Stimulated activated CD8-positive, alpha-beta memory T cell treated with anti-CD3 and anti-CD28 coated beads, Interleukin-2, amount 100 ng/mL, for 1 hour (primary cell): ENCODE results near the gene BRAF.
"Not testable (repeated sequence)": the region's sequence is repeated elsewhere in the genome, so short reads cannot be mapped to it uniquely, and the experiment has no call there.

Experiments
- DNase-seq, 2 donors: peaks; one replicate each; pipeline ENCODE4 v3.0.0-alpha.2; 2020; ENCODE audit warnings: low read depth in 2 of 2

BRAF gene

GRCh38 chr7:140918236-140918635, 6.5 kb downstream of the BRAF start:
- no peak for DNase-seq

- DNase-seq: no peak
Observed at GRCh38 chr7:140917258-140917657, 7.5 kb downstream of the BRAF start.

GRCh38 chr7:140915935-140916555, 8.7 kb downstream of the BRAF start:
- no peak for DNase-seq

DNA sequence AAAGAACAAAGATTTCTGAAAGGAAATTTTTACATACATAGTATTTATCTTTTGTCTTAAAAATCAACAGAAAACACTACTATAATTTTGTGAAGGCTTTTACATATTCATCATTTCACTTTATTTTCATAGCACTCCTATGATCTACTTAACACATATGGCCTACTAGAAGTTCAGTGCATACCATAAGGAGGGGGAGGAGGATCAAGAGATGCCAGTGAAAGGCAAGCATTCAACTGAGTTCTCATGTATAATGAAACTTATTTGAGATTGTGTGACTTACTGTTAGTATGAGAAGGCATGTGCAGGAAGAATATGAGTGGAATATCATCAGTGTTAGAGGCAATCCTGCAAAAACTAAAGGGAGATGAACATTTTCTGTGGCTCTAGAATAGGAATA, 10.6 kb downstream of the BRAF start:
- DNase-seq: no peak

DNA sequence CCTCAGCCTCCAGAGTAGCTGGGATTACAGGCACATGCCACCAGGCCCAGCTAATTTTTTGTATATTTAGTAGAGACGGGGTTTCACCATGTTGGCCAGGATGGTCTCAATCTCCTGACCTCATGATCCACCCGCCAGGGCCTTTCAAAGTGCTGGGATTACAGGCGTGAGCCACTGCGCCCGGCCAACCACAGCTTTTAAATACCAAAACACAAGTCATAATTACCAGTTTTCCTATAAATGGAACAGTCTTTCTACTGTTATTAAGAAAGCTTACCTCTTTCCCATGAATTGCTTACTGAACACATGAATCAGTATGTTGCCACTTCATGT, 11.2 kb downstream of the BRAF start:
- DNase-seq: not testable (repeated sequence)

- no peak for DNase-seq
Observed at GRCh38 chr7:140911746-140912145, 13.0 kb downstream of the BRAF start.

GRCh38 chr7:140909476-140910161, 15.1 kb downstream of the BRAF start:
- DNase-seq: no peak

DNA sequence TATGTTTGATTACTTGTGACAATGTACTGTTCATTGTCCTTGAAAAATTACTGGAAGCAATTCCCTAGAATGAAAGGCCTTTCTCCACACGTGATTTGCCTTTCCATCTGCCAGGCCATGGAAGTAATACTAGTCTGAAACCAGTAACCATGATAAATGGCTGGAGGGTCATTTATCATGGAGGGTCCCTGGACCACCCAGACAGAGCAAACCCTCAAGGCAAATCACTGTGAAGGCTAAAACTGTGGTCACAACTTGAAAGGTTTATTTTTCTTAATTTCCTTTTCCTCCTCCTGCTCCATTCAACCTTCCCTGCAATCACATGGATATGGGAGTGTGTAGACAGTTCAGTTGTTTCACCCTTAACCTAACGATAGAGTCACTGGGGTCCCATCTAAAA, 16.4 kb downstream of the BRAF start:
- DNase-seq: no peak

GRCh38 chr7:140903741-140904480, 20.8 kb downstream of the BRAF start:
- DNase-seq: no peak

GRCh38 chr7:140902303-140902953, 22.3 kb downstream of the BRAF start:
- no peak for DNase-seq

DNA sequence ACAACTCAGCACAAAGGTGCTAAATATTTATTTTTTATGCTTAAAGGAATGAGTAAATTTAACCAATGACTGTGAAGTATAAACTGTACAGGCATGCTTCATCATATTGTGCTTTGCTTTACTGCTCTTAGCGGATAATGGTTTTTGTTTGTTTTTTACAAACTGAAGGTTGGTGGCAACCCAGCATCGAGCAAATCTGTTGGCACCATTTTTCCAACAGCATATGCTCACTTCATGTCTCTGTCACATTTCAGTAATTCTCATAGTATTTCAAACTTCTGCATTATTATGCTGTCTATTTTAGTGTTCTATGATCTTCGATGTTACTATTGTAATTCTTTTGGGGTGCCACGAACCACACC, 22.8 kb downstream of the BRAF start:
- DNase-seq: no peak

DNA sequence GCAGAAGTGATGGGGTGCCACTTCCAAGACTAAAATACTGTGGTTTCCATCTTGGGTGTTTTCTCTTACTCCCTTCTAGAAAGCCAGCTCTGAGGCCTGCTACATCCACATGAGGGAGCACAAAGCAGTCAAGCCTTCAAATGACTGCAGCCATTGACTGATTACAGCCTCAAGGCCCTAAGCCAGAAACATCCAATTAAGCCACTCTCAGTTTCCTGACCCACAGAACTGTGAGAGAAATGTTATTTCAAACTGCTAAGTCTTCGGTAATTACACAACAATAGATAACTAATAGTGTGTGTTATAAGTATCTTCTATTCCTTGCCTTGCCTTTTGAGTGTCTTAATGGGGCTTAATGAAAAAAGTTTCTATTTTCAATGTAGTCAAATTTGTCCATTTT, 24.8 kb downstream of the BRAF start:
- DNase-seq: no peak

- DNase-seq: no peak
Observed at GRCh38 chr7:140898786-140899536, 25.8 kb downstream of the BRAF start.

GRCh38 chr7:140896996-140897395, 27.7 kb downstream of the BRAF start:
- no peak for DNase-seq

- DNase-seq: no peak
Observed at GRCh38 chr7:140889645-140890044, 35.1 kb downstream of the BRAF start.

- DNase-seq: no peak
Observed at GRCh38 chr7:140889150-140889549, 35.6 kb downstream of the BRAF start.

DNA sequence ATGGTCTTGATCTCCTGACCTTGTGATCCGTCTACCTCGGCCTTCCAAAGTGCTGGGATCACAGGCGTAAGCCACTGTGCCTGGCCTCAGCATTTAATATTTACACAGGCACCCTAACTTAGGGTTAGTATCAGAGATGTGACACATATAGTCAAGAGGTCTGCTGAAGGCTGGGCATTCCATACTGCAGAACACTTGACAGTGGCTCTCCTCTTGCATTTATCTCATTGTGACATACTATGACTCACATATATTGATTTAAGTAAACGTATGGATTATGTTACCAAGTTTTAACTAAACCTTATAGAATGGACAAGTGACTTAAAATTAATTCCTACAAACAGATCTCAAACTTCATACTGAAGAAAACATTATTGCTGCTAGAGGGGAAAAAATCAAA, 36.6 kb downstream of the BRAF start:
- no peak for DNase-seq

DNA sequence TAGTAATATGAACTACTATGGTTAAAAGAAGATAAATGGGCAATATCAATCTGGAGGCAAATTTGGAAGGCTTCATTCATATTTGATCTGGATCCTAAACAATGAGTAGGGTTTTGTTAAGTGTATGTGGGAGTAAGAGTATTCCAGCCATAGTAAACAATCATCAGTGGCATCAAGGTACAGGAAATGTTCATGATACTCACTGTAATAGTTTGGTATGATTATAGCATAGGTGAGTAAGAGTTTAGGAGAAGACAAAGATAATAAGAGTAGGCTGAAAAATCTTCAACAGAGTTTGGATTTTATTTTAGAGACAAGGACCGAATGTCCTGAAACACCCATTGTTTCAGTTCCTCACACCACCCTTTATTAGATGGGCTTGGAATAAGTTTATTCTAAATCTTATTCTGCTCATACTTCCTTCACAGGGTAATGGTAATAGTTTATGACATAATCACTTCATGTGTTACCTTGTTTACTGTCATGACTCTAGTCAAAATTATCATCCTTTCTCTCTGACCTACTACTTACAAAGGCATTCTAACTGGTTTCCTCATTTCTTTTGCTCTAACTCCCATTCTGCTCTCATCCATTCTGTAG, 38.9 kb downstream of the BRAF start:
- DNase-seq: no peak

GRCh38 chr7:140883378-140883777, 41.4 kb downstream of the BRAF start:
- no peak for DNase-seq

- DNase-seq: not testable (repeated sequence)
Observed at GRCh38 chr7:140882834-140883233, 41.9 kb downstream of the BRAF start.

DNA sequence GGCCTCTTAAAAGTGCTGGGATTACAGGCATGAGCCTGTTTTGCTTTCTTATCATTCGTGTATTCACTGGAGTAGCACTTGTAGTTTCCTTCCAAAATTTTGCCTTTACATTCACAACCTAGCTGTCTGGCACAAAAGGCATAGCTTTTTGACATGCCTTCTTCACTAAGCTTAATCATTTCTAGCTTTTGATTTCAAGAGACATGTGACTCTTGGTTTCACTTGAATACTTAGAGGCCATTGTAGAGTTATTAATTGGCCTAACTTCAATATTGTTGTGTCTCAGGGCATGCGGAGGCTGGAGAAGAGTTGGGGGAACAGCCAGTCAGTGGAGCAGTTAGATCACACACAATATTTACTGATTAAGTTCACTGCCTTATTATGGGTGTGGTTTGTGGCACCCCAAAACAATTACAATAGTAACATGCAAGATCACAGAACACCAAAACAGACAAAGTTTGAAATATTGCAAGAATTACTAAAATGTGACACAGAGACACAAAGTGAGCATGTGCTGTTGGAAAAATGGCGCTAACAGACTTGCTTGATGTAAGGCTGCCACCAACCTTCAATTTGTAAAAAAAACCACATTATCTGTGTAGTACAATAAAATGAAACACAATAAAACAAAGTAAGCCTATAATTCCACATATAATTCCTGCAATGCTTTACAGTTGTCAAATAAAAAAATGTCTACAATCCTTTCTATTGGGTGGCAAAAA, 43.1 kb downstream of the BRAF start:
- DNase-seq: no peak
